GM12801 (cell line): ENCODE results near the gene ALOX12.

ENCODE experiments used
- TF ChIP-seq, protein P1 (sequence below): IDR thresholded peaks from one replicate; pipeline ENCODE4 v1.5.1; 2011; ENCODE audit warnings: control low read depth; ENCODE audit not compliant: insufficient read length; ENCODE audit errors: extremely low read depth

The ALOX12 gene

GRCh38 chr17:6995500-6996255, at the start of gene ALOX12:
ALOX12 (plus strand) TSS chr17:6996049; CDS start chr17:6996118, 69 bp downstream.
- TF ChIP-seq, protein P1, sequence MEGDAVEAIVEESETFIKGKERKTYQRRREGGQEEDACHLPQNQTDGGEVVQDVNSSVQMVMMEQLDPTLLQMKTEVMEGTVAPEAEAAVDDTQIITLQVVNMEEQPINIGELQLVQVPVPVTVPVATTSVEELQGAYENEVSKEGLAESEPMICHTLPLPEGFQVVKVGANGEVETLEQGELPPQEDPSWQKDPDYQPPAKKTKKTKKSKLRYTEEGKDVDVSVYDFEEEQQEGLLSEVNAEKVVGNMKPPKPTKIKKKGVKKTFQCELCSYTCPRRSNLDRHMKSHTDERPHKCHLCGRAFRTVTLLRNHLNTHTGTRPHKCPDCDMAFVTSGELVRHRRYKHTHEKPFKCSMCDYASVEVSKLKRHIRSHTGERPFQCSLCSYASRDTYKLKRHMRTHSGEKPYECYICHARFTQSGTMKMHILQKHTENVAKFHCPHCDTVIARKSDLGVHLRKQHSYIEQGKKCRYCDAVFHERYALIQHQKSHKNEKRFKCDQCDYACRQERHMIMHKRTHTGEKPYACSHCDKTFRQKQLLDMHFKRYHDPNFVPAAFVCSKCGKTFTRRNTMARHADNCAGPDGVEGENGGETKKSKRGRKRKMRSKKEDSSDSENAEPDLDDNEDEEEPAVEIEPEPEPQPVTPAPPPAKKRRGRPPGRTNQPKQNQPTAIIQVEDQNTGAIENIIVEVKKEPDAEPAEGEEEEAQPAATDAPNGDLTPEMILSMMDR = no peak

DNA sequence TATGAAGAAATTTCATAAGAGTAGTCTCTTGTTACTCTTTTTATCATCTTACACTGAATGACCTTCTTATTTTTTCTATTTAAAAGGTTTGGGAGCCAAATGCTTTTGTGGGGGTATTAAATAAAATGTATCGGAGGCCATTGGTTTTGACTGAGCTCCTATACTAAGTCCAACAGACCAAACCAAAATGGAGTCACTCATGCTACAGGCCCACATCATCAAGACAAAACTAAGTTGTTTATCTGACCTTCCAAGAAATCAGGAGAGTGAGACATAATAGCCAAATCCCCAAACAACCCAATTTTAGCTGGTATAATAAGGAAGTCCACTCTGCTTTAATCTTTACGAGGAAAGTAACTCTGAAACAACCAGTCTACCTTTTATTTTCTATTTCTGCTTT, 48.1 kb upstream of the ALOX12 start:
- TF ChIP-seq, protein P1 = no peak

DNA sequence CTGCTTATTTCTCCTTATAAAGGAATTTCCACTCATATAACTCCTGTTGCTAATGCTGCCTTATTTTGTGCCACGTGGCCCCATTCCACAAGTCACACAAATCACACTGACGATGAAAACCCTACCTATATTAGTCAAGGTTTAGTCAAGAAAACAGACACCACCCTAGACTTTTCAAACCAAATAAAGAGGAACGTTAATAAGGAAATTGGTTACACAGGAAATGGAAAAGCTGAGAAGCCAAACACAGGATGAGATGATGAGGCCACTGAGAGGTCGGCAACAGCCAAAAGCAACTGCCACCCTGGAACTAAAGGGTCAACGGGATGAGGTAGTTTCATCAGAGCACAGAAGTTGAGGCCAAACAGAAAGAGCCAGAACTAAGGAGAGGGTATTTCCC, 47.3 kb upstream of the ALOX12 start:
- TF ChIP-seq, protein P1 = no peak

DNA sequence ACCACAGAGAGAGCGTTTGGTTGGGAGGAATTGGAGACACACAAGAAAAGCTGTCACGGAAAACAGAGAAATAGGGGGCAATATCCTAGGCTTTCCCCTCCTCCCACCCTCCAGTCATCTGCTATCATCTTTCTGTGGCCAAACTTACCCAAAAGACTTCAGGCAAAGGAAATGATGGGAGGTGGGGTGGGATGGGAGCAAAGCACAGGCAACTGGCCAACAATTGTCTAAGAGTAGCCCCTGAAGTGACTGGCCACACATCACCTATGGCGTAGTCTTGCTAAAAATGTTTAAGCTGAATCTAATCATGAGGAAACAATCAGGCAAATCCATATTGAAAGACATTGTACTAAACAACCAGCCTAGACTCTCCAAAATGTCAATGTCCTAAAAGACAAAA, 46.9 kb upstream of the ALOX12 start:
- TF ChIP-seq, protein P1 = no peak

GRCh38 chr17:6953689-6954088, 42.2 kb upstream of the ALOX12 start:
- TF ChIP-seq, protein P1 = no peak

- TF ChIP-seq, protein P1 = no peak
Measured at GRCh38 chr17:6959700-6960099, 36.1 kb upstream of the ALOX12 start.

DNA sequence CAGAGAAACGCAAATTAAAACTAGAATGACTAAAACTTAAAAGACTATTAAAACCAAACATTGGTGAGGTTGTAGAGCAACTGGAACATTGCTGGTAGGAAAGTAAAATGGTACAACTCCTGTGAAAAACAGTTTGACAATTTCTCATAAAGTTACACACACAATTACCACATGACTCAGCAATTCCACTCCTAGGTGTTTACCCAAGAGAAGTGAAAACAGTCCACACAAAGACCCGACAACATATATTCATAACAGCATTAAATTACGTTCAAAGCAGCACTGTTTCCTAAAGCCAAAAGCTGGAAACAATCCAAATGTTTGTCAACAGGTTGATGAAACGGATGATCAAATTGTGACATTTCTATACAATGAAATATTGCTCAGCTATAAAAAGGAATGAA, 26.5 kb upstream of the ALOX12 start:
- TF ChIP-seq, protein P1 = no peak
